Uterus (tissue), 2 donors: ENCODE measurements around the gene PTPRN2.

Experiments used
- CTCF ChIP-seq, 4 experiments: fragments of 200-600 bp in 2 of 4; fragments of 450-650 bp in 2 of 4; sonication (generic) in 2 of 4; IDR thresholded peaks; one replicate each; pipeline ENCODE4 v1.5.1; 2016 to 2019; ENCODE audit warnings: antibody characterized with exemption in 4 of 4, mild to moderate bottlenecking in 2 of 4, moderate library complexity in 1 of 4
- POLR2A ChIP-seq, 2 donors: fragments of 450-650 bp; IDR thresholded peaks; one replicate each; pipeline ENCODE4 v1.6.1; 2016; ENCODE audit warnings: antibody characterized with exemption in 2 of 2, mild to moderate bottlenecking in 1 of 2, moderate library complexity in 1 of 2

GRCh38 chr7:158240801-158241200, 346.8 kb downstream of the PTPRN2 start:
- no peak for TF ChIP-seq POLR2A (IDR thresholded peaks at IDR 0.05)
- no peak for TF ChIP-seq CTCF (IDR thresholded peaks at IDR 0.05)
